Activated CD8-positive, alpha-beta T cell treated with anti-CD3 and anti-CD28 coated beads for 36 hours (primary cell): Measurements from ENCODE around the gene R3HDM4. TPM values are rescaled to one million over a fixed set of nuclear protein-coding genes. Genes with fewer than 3 reads are reported as not detected.
"Not testable (repeated sequence)": the region's sequence is repeated elsewhere in the genome, so short reads cannot be mapped to it uniquely, and the experiment has no call there.

ENCODE experiments used
- ATAC-seq: fragments of 200-7000 bp; cut with Tn5 transposase; one replicate; pipeline ENCODE4 v1.10.0; 2021; ENCODE audit warnings: mild to moderate bottlenecking, moderate library complexity
- CTCF ChIA-PET: fragments of 350-600 bp; sonication (Branson Sonifier 250); formaldehyde crosslinking; loops from one replicate; lab custom pipeline; 2021; ENCODE audit warnings: antibody characterized with exemption; lab: Charles Lee
- POLR2A ChIA-PET: fragments of 350-600 bp; sonication (Branson Sonifier 250); formaldehyde crosslinking; loops from one replicate; lab custom pipeline; 2021; ENCODE audit warnings: antibody characterized with exemption; lab: Charles Lee
- DNase-seq: peaks from one replicate; pipeline ENCODE4 v3.0.0-alpha.2; 2020
- H3K27ac Mint-ChIP-seq: one replicate; pipeline ENCODE4 v1.8.0; 2021; ENCODE audit warnings: mild to moderate bottlenecking, mixed read lengths
- H3K27me3 Mint-ChIP-seq: one replicate; pipeline ENCODE4 v1.8.0; 2021; ENCODE audit warnings: mixed read lengths
- H3K36me3 Mint-ChIP-seq: one replicate; pipeline ENCODE4 v1.8.0; 2021; ENCODE audit warnings: low read depth, mixed read lengths
- H3K4me1 Mint-ChIP-seq: one replicate; pipeline ENCODE4 v1.8.0; 2021; ENCODE audit warnings: low read depth, mixed read lengths
- H3K4me3 Mint-ChIP-seq: one replicate; pipeline ENCODE4 v1.8.0; 2021; ENCODE audit warnings: mild to moderate bottlenecking, moderate library complexity, mixed read lengths
- H3K9me3 Mint-ChIP-seq: one replicate; pipeline ENCODE4 v1.8.0; 2021; ENCODE audit warnings: mixed read lengths
- intact Hi-C: fragments of 100-400 bp; cut with micrococcal nuclease; formaldehyde crosslinking; loops from one replicate; pipeline ENCODE4 v1.10.0; 2022
- total RNA-seq, 2 experiments: library from RNA; stranded (reverse); gene quantifications; one replicate each; pipeline ENCODE4 v1.2.3, GENCODE V29; 2021
- TF ChIP-seq, protein P1 (sequence below): fragments of 200-600 bp; IDR thresholded peaks from one replicate; pipeline ENCODE4 v1.8.0; 2022; ENCODE audit warnings: antibody characterized with exemption, mild to moderate bottlenecking

The R3HDM4 gene
- total RNA-seq, 2 experiments from 2014 or later: 58.4 to 61.5 TPM

DNA sequence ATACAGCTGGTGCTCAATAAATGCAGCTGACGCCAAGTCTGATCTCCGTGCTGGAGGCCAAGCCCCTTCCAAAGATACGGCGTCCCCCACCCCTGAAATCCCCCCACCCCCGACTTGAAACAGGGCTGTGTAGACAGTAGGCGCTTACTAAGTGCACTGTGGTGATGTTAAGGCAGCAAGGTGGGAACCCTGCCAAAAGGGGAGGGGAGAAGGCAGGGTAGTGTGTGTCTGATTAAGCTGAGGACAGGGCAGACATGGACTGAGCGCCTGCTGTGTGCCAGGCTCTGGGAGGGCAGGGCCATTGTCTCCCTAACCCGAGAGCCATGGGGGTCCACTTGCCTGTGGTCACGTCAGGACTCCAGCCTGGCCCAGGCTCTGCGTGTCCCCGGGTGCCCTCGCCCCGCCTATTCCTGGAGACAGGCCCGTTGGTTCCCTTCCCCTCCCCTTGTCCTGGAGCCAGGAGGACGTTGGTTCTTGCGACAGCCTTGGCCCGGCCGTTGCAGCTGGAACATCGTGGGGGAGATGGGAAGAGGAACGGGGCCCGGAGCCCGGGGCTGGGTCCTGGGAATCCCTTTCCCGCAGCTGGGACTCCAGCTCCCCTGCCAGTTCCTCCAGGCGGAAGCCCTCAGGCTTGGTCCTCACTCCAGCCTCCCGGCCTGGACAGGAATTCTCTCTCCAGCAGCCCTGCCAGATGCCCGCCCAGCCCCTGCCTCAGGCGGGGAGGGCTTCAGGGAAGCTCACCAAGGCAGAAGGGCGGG is 62.6 kb downstream of the R3HDM4 start:
- H3K27ac Mint-ChIP-seq: no peak overlapping the region
- H3K36me3 Mint-ChIP-seq: no peaks in the 10 kb centered on the region
- peaks cover 25% of the 10 kb centered on the region for H3K27me3 Mint-ChIP-seq
- DNase-seq: peak; percentile 45
- ATAC-seq: peak; percentile 24
- CTCF ChIA-PET: interaction anchor here (1.1 kb wide), 1 partner anchor 8 kb away, joined by 4 read pairs; no protein-coding TSS in a partner anchor
- no peak overlapping the region for H3K4me3 Mint-ChIP-seq
- no peaks in the 10 kb centered on the region for H3K4me1 Mint-ChIP-seq
- POLR2A ChIA-PET: no interaction called here
- H3K9me3 Mint-ChIP-seq: no peaks in the 10 kb centered on the region
- TF ChIP-seq, protein P1, sequence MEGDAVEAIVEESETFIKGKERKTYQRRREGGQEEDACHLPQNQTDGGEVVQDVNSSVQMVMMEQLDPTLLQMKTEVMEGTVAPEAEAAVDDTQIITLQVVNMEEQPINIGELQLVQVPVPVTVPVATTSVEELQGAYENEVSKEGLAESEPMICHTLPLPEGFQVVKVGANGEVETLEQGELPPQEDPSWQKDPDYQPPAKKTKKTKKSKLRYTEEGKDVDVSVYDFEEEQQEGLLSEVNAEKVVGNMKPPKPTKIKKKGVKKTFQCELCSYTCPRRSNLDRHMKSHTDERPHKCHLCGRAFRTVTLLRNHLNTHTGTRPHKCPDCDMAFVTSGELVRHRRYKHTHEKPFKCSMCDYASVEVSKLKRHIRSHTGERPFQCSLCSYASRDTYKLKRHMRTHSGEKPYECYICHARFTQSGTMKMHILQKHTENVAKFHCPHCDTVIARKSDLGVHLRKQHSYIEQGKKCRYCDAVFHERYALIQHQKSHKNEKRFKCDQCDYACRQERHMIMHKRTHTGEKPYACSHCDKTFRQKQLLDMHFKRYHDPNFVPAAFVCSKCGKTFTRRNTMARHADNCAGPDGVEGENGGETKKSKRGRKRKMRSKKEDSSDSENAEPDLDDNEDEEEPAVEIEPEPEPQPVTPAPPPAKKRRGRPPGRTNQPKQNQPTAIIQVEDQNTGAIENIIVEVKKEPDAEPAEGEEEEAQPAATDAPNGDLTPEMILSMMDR: no peak
- intact Hi-C loops: no loop called here

DNA sequence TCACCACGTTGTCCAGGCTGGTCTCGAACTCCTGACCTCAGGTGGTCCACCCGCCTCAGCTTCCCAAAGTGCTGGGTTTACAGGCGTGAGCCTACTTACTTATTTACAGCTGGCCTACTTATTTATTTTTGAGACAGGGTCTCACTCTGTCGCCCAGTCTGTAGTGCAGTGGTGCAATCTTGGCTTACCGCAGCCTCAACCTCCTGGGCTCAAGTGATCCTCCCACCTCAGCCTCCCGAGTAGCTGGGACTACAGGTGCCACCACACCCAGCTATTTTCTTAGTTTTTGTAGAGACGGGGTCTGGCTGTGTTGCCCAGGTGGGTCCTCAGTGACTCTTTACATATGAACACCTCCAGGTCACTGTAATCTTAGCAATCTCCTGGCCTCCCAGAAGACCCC is 63.8 kb downstream of the R3HDM4 start:
- intact Hi-C loops, ATAC-seq, DNase-seq, H3K27ac Mint-ChIP-seq, H3K4me3 Mint-ChIP-seq, H3K4me1 Mint-ChIP-seq, H3K36me3 Mint-ChIP-seq, H3K9me3 Mint-ChIP-seq: not testable (repeated sequence)
- CTCF ChIA-PET: interaction anchor here (1.1 kb wide), 2 partner anchors 9 to 80 kb away, joined by 3 to 4 read pairs; no protein-coding TSS in a partner anchor
- POLR2A ChIA-PET: interaction anchor here (0.9 kb wide), 1 partner anchor 46 kb away, joined by 3 read pairs; no protein-coding TSS in a partner anchor
- H3K27me3 Mint-ChIP-seq: peaks cover 33% of the 10 kb centered on the region

DNA sequence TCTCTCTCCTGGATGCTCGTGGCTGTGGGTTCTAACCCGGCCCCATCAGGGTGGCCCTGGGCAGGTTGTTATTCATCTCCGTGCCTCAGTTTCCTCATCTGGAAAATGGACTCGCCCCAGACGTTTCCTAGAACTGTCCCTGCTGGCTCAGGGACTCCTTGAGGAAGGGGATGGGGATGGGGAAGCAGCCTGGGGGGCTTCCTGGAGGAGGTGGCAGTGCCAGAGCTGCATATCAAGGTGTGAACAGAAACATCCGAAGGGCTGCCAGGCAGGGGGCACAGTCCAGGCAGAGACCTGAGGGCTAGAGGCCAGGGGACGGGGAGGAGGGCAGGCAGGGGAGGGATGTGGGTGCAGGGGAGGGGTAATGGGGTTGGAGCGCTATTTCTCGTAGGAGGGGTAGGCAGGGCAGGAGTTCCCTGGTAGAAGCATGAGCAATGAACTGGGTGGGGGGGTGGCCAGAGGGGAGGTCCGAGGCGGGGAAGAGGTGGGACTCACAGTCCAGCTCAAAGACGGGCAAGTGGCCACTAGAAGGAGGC is 64.6 kb downstream of the R3HDM4 start:
- no peak for DNase-seq
- no peaks in the 10 kb centered on the region for H3K36me3 Mint-ChIP-seq
- ATAC-seq: no peak
- H3K27ac Mint-ChIP-seq: no peak overlapping the region
- peaks cover 3% of the 10 kb centered on the region for H3K4me1 Mint-ChIP-seq
- POLR2A ChIA-PET: interaction anchor here (0.7 to 0.9 kb wide), 2 partner anchors 46 to 161 kb away, joined by 3 read pairs; no protein-coding TSS in a partner anchor
- TF ChIP-seq, protein P1: no peak
- no peak overlapping the region for H3K4me3 Mint-ChIP-seq
- no peaks in the 10 kb centered on the region for H3K9me3 Mint-ChIP-seq
- peaks cover 33% of the 10 kb centered on the region for H3K27me3 Mint-ChIP-seq
- CTCF ChIA-PET: no interaction called here
- intact Hi-C loops: no loop called here

Other genes with a start within 250 kb of the R3HDM4 start
- 10 to 100 TPM; 12.3 TPM for gene FSTL3, start 236.8 kb downstream of the R3HDM4 start, total RNA-seq
- not detected for gene PRSS57, start 217.8 kb downstream of the R3HDM4 start, total RNA-seq
- under 1 TPM; 0.22 to 0.36 TPM for gene PALM, start 204.3 kb downstream of the R3HDM4 start, total RNA-seq
- gene MISP, start 162.1 kb downstream of the R3HDM4 start, total RNA-seq: not detected
- gene PTBP1, start 115.8 kb downstream of the R3HDM4 start, total RNA-seq: 100 to 1,000 TPM; 581 to 582 TPM
- gene PLPPR3, start 91.3 kb downstream of the R3HDM4 start, total RNA-seq: not detected
- not detected for gene AZU1, start 85.4 kb downstream of the R3HDM4 start, total RNA-seq
- gene PRTN3, start 72.2 kb downstream of the R3HDM4 start, total RNA-seq: not detected
- not detected for gene ELANE, start 60.9 kb downstream of the R3HDM4 start, total RNA-seq
- 1 to 10 TPM in 1 of 2 experiments, under 1 TPM in 1; 0.60 to 1.4 TPM for gene CFD, start 53.6 kb downstream of the R3HDM4 start, total RNA-seq
- gene MED16, start 20.0 kb downstream of the R3HDM4 start, total RNA-seq: 10 to 100 TPM; 37.6 to 37.8 TPM
- gene RNU6-9, start 19.7 kb downstream of the R3HDM4 start, total RNA-seq: not detected
- gene KISS1R, start 4.1 kb upstream of the R3HDM4 start, total RNA-seq: 10 to 100 TPM; 14.0 to 15.5 TPM
- gene ARID3A, start 12.8 kb upstream of the R3HDM4 start, total RNA-seq: 10 to 100 TPM; 18.7 to 22.1 TPM
- gene WDR18, start 71.1 kb upstream of the R3HDM4 start, total RNA-seq: 10 to 100 TPM; 75.3 to 78.1 TPM
- under 1 TPM in 1 of 2 experiments, not detected in 1; 0.07 TPM for gene GRIN3B, start 87.2 kb upstream of the R3HDM4 start, total RNA-seq
- gene TMEM259, start 107.9 kb upstream of the R3HDM4 start, total RNA-seq: 100 to 1,000 TPM; 115 to 117 TPM
- not detected for gene RNU6-2, start 108.3 kb upstream of the R3HDM4 start, total RNA-seq
- gene CNN2, start 113.4 kb upstream of the R3HDM4 start, total RNA-seq: 10 to 100 TPM; 97.4 to 98.3 TPM
- gene ABCA7, start 126.9 kb upstream of the R3HDM4 start, total RNA-seq: 10 to 100 TPM; 14.0 to 14.6 TPM
- gene ARHGAP45, start 153.9 kb upstream of the R3HDM4 start, total RNA-seq: 100 to 1,000 TPM; 136 to 150 TPM
- gene POLR2E, start 182.2 kb upstream of the R3HDM4 start, total RNA-seq: 100 to 1,000 TPM; 271 to 282 TPM
- 100 to 1,000 TPM; 224 to 232 TPM for gene GPX4, start 190.8 kb upstream of the R3HDM4 start, total RNA-seq